HG03342 (cell line): Measurements from ENCODE around the gene MIA2.
A peak's percentile ranks its signal among the peaks of the same experiment; 100 is the strongest.
"Not testable (repeated sequence)": the region's sequence is repeated elsewhere in the genome, so short reads cannot be mapped to it uniquely, and the experiment has no call there.

Experiments
- ATAC-seq: cut with Tn5 transposase; IDR thresholded peaks from one replicate; pipeline ENCODE4 v1.9.1; 2021; ENCODE audit warnings: mild to moderate bottlenecking, moderate library complexity; ENCODE audit not compliant: unreplicated experiment

The MIA2 gene

DNA sequence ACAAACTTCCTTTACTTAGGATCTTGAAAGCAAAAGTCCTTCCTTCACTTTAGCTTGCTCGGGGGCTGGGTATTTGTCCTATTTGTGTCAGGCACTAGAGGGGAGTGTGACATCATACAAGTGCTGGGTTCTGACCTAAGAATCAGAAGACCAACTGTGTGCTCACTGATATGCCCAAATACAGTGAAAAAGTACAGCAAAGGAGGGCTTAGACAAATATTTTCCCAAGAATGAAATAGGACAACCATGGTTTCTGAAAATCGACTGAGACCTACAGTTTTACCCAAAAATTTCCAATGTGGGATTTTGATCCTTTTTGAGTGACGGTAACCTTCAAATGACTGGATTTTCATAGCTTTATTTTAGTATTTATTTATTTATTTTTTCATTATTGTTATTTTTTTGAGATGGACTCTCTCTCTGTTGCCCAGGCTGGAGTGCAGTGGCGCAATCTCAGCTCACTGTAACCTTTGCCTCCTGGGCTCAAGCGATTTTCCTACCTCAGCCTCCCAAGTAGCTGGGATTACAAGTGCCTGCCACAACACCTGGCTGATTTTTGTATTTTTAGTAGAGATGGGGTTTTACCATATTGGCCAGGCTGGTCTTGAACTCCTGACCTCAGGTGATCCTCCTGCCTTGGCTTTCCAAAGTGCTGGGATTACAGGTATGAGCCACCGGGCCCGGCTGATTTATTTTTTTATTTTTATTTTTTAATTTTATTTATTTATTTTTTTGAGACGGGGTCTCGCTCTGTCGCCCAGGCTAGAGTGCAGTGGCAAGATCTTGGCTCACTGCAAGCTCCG, 1.8 kb upstream of the MIA2 start:
- peak; percentile 80 for ATAC-seq

DNA sequence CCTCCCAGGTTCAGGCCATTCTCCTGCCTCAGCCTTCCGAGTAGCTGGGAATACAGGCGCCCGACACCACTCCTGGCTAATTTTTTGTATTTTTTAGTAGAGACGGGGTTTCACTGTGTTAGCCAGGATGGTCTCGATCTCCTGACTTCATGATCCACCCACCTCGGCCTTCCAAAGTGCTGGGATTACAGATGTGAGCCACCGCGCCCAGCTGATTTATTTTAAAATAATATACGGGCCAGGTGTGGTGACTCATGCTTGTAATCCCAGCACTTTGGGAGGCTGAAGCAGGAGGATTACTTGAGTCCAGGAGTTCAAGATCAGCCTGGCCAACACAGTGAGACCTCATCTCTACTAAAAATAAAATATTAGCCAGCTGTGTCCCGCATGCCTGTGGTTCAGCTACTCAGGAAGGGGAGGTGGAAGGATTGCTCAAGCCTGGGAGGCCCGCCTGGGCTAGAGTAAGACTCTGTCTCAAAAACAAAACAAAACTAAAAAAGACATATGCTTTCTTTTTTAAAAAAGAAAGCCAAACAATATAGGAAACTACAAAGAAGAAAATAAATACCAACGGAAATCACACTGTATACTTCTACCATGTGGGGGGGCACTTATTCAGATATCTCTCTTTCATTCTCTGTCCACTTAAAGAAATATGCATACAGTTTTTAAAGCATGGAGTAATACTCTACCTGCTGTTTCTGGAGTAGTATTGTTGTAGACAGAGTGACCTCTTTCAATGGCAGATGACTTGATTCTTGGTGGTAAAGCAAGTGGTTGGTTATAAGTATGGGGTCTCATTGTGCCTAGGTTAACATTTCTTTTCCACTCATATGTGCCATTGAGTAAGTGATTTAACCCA, 930 bp upstream of the MIA2 start:
- ATAC-seq, result no peak

DNA sequence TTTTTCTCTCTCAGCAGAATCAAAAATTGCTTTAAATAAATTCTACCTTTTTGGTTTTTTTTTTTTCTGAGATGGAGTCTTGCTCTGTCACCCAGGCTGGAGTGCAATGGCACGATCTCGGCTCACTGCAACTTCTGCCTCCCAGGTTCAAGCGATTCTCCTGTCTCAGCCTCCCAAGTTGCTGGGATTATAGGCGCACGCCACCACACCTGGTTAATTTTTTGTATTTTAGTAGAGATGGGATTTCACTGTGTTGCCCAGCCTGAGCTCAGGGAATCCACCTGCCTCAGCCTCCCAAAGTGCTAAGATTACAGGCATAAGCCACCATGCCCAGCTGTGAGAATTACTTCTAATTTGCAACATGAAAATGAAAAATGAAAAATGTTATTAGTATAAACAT, 1.3 kb downstream of the MIA2 start:
- ATAC-seq, result not testable (repeated sequence)

DNA sequence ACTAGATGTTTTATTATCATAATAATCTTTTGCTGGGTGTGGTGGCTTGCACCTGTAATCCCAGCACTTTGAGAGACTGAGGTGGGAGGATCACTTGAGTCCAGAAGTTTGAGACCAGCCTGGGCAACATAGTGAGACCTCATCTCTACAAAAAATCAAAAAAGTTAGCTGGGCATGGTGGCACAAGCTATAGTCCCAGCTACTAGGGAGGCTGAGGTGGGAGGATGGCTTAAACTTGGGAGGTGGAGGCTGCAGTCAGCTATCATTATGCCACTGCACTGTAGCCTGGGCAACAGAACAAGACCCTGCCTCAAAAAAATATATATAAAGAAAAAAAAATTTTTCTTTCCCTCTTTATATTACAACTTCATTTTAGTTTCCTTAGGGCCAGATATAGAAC, 1.8 kb downstream of the MIA2 start:
- ATAC-seq, result not testable (repeated sequence)

DNA sequence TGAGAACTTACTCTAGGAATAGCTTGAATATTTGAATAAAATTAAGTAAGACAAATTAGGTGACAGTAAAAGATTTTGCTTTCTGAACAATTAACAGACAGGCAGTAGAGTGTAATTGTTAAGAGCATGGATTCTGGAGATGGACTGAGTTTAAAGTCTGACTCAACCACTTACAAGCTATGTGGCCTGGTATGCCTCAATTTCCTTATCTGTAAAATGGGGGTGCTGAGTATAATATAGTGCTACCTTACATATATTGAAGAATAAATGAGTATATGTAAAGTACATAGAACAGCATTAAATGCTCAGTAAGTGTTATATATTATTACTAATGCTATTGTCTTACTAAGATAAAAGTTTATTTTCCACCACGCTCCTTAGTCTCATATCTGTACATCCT, 7.1 kb downstream of the MIA2 start:
- ATAC-seq, result no peak

DNA sequence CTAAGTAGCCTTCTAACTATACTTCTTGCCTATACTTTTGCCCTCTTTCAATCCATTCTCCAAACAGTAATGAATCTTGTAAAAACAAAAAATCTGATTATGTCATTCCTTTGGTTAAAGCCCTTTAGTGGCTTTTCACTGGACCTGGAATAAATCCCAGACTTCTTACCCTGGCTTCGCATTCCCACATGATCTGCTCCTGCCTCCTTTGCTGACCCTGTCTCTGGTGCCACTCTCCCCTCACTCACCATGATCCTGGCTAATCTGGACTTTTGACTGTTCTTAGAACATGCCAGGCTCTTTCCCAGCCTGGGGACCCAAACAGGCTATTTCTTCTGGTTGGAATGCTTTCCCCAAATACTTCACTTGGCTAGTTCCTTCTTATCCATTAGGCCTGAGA, 7.9 kb downstream of the MIA2 start:
- ATAC-seq, result no peak

DNA sequence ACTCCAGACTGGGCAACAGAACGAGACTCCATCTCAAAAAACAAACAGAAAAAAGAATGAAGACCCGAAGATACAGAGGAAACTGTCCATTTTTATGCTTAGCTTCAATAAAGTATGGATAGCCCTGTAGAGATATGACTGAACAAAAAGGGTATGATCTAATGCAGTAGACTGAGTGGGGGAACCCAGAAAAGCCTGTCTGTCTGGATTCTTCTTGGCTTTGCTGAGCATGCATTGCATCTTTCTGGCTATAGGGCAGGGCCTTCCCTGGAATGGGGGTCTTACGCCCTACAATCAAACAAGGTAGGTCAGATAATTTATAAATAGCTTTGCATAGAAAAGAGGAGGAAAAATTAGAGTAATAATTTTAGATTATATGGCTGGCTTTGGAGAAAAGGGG, 10.1 kb downstream of the MIA2 start:
- no peak for ATAC-seq

DNA sequence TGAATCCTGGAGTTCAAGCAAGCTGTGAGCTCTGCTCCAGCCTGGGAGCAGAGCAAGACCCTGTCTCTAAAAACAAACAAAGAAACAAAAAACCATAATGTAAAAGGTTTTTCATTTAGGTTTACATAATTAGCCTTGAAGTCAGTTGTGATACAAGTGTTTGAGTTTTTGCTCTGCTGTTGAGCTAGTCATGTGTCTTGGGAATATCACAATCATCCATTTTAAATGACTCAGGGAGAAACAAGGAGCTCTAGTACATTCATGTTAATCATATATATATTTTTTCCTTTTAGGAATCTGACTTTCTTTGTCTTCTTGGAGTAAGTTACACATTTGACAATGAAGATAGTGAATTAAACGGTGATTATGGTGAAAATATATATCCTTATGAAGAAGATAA, 12.9 kb downstream of the MIA2 start:
- ATAC-seq, result no peak

DNA sequence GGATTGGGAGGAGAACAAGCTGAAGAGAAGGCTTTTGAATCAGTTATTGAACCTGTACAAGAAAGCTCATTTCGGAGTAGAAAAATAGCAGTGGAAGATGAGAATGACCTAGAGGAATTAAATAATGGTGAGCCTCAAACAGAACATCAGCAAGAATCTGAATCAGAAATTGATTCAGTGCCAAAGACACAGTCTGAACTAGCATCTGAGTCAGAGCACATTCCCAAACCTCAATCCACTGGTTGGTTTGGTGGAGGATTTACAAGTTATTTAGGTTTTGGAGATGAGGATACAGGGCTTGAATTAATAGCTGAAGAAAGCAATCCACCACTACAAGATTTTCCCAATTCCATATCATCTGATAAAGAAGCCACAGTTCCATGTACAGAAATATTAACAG, 13.5 kb downstream of the MIA2 start:
- ATAC-seq, result no peak

DNA sequence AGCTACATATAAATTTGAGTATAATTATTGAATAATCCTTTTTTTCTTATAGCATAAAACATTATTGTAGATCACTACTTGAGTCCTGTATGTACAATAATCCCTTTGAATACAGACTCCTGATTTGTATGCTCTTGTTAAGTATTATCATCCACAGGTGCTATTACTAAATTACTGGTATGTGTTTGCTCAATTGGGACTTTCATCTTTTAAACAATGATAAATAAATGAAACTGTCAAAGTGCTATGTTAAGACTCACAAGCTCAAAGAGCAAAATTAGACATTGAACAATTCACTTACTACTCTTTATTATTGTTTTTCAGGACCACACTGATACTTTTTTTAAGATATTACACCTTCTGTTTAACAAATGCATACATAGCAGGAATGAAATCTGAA, 17.8 kb downstream of the MIA2 start:
- ATAC-seq, result no peak

DNA sequence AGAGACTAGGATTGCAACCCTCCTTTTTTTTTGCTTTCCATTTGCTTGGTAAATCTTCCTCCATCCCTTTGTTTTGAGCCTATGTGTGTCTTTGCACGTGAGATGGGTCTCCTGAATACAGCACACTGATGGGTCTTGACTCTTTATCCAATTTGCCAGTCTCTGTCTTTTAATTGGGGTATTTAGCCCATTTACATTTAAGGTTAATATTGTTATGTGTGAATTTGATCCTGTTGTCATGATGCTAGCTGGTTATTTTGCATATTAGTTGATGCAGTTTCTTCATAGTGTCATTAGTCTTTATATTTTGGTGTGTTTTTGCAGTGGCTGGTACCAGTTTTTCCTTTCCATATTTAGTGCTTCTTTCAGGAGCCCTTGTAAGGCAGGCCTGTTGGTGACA, 23.7 kb downstream of the MIA2 start:
- not testable (repeated sequence) for ATAC-seq

DNA sequence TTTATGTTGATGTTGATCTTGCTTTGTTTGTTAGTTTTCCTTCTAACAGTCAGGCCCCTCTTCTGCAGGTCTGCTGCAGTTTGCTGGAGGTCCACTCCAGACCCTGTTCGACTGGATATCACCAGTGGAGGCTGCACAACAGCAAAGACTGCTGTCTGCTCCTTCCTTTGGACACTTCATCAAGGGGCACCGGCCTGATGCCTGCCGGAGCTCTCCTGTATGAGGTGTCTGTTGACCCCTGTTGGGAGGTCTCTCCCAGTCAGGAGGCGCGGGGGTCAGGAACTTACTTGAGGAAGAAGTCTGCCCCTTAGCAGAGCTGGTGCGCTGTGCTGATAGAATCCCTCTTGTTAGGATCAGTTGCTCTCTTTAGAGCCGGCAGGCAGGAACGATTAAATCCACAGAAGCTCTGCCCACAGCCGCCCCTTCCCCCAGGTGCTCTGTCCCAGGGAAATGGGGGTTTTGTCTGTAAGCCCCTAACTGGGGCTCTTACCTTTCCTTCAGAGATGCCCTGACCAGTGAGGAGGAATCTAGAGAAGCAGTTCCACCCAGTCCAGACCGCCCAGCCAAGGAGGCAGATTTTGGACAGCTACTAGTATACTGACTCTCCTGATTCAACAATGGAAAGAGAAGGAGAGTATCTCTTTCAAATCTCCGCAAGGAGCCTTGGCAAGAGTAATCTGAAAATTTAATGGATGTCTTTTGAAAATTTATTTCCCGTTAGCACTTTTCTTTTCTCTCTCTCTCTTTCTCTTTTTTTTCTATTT, 25.2 kb downstream of the MIA2 start:
- no peak for ATAC-seq

DNA sequence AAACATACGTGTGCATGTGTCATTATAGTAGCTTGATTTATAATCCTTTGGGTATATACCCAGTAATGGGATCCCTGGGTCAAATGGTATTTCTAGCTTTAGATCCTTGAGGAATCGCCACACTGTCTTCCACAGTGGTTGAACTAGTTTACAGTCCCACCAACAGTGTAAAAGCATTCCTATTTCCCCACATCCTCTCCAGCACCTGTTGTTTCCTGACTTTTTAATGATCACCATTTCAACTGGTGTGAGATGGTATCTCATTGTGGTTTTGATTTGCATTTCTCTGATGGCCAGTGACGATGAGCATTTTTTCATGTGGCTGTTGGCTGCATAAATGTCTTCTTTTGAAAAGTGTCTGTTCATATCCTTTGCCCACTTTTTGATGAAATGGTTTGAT, 26.4 kb downstream of the MIA2 start:
- not testable (repeated sequence) for ATAC-seq

DNA sequence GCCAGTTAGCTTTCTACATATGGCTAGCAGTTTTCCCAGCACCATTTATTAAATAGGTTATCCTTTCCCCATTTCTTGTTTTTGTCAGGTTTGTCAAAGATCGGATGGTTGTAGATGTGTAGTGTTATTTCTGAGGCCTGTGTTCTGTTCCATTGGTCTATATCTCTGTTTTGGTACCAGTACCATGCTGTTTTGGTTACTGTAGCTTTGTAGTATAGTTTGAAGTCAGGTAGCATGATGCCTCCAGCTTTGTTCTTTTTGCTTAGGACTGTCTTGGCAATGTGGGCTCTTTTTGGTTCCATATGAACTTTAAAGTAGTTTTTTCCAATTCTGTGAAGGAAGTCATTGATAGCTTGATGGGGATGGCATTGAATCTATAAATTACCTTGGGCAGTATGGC, 28.5 kb downstream of the MIA2 start:
- ATAC-seq, result not testable (repeated sequence)

DNA sequence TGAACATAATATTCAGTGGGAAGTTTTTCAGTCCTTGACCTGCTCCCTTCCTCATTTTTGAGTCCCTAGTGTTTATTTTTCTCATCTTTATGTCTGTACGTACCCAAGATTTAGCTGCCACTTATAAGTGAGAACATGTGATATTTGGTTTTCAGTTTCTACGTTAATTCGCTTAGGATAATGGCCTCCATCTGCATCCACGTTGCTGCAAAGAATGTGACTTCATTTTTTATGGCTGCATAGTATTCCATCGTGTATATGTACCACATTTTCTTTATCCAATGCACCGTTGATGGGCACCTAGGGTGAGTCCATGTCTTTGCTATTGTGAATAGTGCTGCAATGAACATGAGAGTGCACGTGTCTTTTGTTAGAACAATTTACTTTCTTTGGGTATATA, 30.3 kb downstream of the MIA2 start:
- ATAC-seq, result no peak

DNA sequence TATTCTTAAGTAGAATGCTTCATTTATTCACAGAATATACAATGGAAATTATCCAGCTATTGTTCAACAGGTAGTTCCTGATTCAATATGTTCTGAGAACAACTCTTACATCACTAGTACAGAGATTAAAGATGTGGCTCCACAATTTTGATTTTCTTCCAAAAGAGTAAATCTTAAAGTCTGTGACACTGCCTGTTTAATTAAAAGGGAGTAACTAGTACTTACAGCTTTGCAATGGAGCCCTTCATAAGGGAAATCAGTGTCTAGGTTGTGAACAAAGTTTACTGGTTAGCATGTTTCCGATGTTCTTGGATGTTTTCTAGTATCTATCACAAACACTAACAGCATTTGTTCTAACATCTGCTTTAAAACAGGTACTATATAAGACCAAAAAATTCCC, 30.8 kb downstream of the MIA2 start:
- ATAC-seq, result no peak

DNA sequence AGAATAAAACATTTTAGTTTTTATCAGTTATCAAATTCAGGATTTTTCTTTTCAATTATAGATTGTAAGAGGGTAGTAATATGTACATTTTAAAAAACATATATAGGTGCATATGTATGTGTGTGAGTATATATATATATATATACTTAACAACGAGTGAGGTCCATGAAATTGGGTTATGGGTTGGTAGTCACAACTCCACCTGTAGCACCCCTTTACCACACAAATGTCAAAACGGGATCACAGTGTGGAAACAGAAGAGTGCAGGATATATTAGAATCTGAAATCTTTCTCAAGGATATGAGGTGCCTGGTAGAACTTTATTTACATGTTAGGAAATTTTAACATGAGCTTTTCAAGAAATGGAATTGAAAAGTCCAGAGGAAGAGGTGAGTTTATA, 31.3 kb downstream of the MIA2 start:
- ATAC-seq, result no peak

DNA sequence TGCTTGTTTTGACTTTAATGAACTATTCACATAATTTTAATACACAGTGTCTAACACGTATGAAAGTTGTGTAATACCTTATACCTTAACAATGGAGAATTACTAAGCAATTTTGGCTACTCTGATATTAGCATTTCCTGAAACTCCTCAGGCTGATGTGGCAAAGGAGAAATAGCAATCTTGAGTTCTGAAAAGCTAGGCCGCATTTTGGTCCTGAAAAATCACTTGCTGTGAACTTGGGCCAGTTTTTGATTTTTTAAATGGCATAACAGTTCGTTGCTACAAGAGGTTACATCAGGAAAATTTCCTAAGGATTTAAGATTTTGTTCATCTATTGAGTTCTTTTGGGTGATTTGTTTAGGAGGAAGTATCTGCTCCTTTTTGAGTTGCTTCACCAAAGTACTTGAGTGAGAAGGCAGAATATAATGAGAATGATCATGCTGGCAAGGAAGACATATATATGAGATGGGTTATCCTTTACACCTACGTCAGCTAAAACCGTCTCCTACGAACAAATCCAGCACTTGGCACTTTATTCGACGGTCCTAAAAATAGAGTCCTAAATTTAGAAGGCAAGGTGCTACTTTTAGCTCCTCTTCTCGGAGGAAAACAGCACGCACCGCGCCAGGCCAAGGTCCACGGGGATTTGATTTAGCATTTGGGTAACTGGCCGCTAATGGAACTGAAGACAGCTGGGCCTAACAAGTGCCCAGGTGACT, 32.2 kb downstream of the MIA2 start:
- ATAC-seq, result no peak

DNA sequence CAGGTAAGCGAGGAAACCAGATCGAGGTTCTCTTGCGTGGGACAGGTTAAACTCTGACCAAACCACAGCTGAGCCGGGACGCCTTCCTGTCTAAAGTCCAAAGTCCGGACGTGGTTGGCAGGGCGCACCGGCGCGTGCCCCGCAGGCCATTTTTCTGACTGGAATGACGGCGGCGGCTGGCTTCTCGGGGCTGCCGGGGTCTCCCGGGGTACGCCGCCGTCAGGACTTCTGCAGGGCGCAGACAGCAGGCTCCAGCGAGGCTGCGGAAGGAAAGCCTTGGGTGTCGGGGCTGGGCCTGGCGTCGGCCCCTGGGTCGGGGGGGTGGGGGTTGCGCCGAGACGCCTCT, 32.8 kb downstream of the MIA2 start:
- peak; percentile 33 for ATAC-seq

DNA sequence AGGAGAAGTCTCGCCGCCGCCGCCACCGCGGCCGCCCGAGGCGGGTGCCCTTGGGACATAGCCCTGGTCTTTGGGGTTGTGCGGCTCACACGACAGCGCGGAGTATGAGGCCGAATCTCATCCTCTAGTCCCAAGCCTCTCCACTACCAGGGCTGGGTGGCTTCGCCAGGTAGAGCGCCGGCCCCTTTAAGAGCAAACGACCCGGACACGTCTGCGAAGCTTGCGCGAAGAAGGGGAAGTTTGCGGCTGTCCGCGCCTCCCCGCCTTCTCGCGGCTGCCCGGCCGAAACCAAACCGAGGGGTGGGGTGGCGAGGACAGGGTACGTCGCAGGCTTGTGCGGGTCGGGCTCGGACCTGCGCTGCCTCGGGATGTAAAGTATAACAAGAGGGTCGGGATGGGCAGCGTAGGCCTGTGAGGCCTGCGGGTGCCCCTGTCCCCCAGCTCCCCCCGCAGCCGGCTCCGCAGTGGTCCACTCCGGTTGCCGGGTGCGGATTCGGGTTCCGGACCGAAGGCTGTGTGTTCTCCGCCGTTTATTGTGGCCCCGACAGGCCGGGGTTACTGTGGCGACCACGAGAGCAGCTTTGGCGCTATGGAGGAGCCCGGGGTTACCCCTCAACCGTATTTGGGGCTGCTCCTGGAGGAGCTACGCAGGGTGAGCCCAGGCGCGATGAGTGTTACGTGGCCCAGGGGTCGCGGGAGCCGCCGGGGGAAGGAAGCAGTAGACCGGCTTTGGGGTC, 33.3 kb downstream of the MIA2 start:
- peak; percentile 79 for ATAC-seq
